ENCODE measurements around the gene GOLGA8M.
"Not testable (repeated sequence)": the region's sequence is repeated elsewhere in the genome, so short reads cannot be mapped to it uniquely, and the experiment has no call there.

DNA sequence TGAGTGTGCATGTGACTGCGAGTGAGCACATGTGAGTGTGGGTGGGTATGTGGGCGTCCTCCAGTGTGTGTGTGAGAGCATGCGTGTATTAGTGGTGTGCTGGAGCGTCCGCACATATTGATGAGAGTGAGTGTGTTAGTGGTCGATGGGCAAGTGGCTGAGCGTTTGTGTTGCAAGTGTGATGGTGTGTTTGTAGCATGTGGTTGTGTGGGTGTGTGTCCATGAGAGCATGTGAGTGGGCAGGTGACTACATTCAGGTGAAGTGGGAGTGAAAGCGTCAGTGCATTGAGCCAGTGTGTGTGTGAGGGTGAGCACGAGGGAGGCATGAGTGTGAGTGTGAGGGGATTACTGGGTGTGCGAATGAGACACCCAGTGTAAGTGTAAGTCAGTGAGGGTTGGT lies 59.7 kb downstream of the GOLGA8M start:
- TF ChIP-seq, protein P1, sequence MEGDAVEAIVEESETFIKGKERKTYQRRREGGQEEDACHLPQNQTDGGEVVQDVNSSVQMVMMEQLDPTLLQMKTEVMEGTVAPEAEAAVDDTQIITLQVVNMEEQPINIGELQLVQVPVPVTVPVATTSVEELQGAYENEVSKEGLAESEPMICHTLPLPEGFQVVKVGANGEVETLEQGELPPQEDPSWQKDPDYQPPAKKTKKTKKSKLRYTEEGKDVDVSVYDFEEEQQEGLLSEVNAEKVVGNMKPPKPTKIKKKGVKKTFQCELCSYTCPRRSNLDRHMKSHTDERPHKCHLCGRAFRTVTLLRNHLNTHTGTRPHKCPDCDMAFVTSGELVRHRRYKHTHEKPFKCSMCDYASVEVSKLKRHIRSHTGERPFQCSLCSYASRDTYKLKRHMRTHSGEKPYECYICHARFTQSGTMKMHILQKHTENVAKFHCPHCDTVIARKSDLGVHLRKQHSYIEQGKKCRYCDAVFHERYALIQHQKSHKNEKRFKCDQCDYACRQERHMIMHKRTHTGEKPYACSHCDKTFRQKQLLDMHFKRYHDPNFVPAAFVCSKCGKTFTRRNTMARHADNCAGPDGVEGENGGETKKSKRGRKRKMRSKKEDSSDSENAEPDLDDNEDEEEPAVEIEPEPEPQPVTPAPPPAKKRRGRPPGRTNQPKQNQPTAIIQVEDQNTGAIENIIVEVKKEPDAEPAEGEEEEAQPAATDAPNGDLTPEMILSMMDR (IDR thresholded peaks at IDR 0.05; ENCODE audit: low read length): not testable (repeated sequence)
- not testable (repeated sequence) for TF ChIP-seq EZH2phosphoT487 (IDR thresholded peaks at IDR 0.05; ENCODE audit: low read length); EZH2 (optimal IDR thresholded peaks at IDR 0.05; ENCODE audit: low read depth, low read length)
